GM18858 (cell line): Measurements from ENCODE around the gene SP9.

Experiments used
- ATAC-seq: cut with Tn5 transposase; IDR thresholded peaks from one replicate; pipeline ENCODE4 v1.9.1; 2021; ENCODE audit not compliant: unreplicated experiment

Gene SP9

GRCh38 chr2:174334781-174335251 is at the start of gene SP9:
Gene SP9 (plus strand): TSS chr2:174334954. CDS start chr2:174335093, 139 bp downstream.
- no peak for ATAC-seq

- no peak for ATAC-seq
These were observed 48.6 kb upstream of the SP9 start for GRCh38 chr2:174286172-174286571.

GRCh38 chr2:174292908-174293307 is 41.8 kb upstream of the SP9 start:
- ATAC-seq = no peak

- no peak for ATAC-seq
These were observed 34.6 kb upstream of the SP9 start for GRCh38 chr2:174300114-174300513.

- no peak for ATAC-seq
These were observed 22.0 kb upstream of the SP9 start for GRCh38 chr2:174312581-174313234.

- ATAC-seq = no peak
These were observed 12.6 kb upstream of the SP9 start for GRCh38 chr2:174322149-174322548.

GRCh38 chr2:174322746-174323145 is 12.0 kb upstream of the SP9 start:
- ATAC-seq = no peak

GRCh38 chr2:174324530-174324929 is 10.2 kb upstream of the SP9 start:
- ATAC-seq = no peak

GRCh38 chr2:174325373-174326160 is 9.2 kb upstream of the SP9 start:
- ATAC-seq = no peak

- no peak for ATAC-seq
These were observed 8.4 kb upstream of the SP9 start for GRCh38 chr2:174326161-174327020.

- no peak for ATAC-seq
These were observed 7.5 kb upstream of the SP9 start for GRCh38 chr2:174327021-174327840.

- no peak for ATAC-seq
These were observed 7.0 kb upstream of the SP9 start for GRCh38 chr2:174327841-174328113.

- ATAC-seq = no peak
These were observed 6.4 kb upstream of the SP9 start for GRCh38 chr2:174328114-174328960.

GRCh38 chr2:174328961-174329715 is 5.6 kb upstream of the SP9 start:
- ATAC-seq = no peak

- no peak for ATAC-seq
These were observed 3.7 kb upstream of the SP9 start for GRCh38 chr2:174330945-174331594.

GRCh38 chr2:174331595-174332216 is 3.0 kb upstream of the SP9 start:
- ATAC-seq = no peak

GRCh38 chr2:174332217-174332963 is 2.4 kb upstream of the SP9 start:
- no peak for ATAC-seq

GRCh38 chr2:174333017-174333371 is 1.8 kb upstream of the SP9 start:
- ATAC-seq = no peak
